ENCODE data around the gene CALY.
A peak's percentile ranks its signal among the peaks of the same experiment; 100 is the strongest.
"Not testable (repeated sequence)": the region's sequence is repeated elsewhere in the genome, so short reads cannot be mapped to it uniquely, and the experiment has no call there.

CALY gene

DNA sequence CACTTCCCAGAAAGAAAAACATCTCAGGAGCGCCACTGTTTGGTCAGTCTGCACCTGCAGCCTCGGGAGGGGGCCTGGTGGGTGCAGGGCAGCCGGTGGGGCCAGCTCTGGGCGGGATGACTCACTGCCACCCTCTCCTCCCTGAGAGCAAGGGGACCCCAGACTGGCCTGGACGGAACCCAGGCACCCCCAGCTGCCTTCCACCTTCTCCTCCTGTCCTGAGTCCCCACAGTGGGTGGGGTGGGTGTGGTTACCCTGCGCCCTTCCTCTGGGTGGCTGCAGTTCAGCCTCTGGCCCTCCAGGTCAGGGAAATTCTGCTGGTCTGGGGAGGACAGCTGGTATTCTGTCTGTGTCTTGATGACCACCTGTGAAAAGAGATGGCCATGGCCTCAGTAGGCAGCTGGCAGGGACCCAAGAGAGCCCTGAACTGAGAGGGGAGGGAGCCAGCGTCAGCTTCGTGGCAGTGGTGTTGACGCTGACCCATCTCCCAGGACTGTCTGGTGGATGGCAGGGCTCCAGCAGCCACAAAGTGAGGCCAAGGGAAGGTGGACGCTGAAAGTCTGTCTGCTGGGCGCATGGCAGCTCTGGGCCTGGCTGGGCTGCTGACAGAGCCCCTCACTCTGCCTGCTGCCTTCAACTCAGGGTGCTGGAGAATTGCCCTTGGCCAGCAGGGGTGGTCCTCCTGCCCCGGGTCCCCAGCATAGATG lies 8.9 kb downstream of the CALY start:
- 75 to 92% methylated on average over 9 to 10 of the region's 12 CpGs for WGBS, 2 experiments (ENCODE audit: insufficient coverage in 2 of 2)
- H3K9me3 ChIP-seq (ENCODE audit: control insufficient read depth, low read length), result no peaks in the 10 kb centered on the region
- no peak overlapping the region for H3K4me3 ChIP-seq (ENCODE audit: extremely low read depth, insufficient read depth, low read length, poor library complexity, severe bottlenecking)
- H3K4me1 ChIP-seq (ENCODE audit: control insufficient read depth, insufficient read depth, low read length, poor library complexity, severe bottlenecking), result peaks cover 4% of the 10 kb centered on the region
- no peak overlapping the region for H3K27ac ChIP-seq (ENCODE audit: low read depth, low read length, severe bottlenecking)
- no peaks in the 10 kb centered on the region for H3K36me3 ChIP-seq (ENCODE audit: control insufficient read depth, insufficient read depth, low read length)

DNA sequence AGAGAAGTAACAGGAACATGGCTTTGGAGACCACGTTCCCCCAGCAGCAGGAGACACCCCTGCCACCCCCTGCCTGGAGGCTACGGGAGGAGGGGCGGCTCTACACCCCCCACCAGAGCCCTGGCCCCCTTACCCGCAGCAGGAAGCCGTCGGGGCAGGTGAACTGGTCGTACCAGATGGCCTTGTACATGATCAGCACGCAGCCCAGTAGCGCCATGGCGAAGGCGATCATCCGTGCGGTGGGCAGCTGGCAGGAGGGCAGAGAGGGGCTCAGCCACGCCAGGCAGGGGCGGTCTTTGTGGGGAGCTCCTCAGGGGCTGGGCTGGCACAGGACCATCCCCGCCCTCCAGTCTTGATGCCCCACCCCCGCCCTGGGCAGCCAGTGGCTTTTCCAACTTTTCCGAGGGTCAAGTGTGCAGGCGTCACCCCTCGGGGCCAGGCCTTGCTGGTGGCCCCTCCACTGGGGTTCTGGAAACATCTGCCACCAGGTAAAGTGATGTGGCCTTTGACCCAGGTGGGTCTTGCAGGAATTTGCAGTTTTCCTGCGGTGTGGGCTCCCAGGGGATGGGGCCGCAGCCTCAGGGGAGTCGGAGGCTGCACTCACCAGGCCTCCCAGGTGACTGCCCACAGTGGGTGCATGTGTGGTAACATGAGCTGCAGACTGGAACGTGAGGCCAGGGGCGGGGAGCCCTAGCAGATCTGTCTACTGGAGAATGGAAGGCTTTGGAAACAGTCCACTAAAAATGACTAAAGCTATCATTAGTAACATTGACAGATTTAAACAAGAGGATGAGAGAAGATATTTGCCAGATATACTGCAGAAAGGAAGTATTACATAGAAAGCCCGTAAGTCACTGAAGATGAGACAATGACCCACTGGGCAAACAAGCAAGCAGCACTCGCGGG lies 9.7 kb downstream of the CALY start:
- Histone ChIP-seq H3K4me1 (ENCODE audit: control insufficient read depth, insufficient read depth, low read length, poor library complexity, severe bottlenecking) (peaks cover 4% of the 10 kb centered on the region), H3K4me3 (ENCODE audit: extremely low read depth, insufficient read depth, low read length, poor library complexity, severe bottlenecking) (no peak overlapping the region), H3K9me3 (ENCODE audit: control insufficient read depth, low read length) (no peaks in the 10 kb centered on the region), H3K36me3 (ENCODE audit: control insufficient read depth, insufficient read depth, low read length) (no peaks in the 10 kb centered on the region), H3K27ac (ENCODE audit: low read depth, low read length, severe bottlenecking) (no peak overlapping the region)
- 75 to 80% methylated on average over 23 to 24 of the region's 28 CpGs for WGBS, 2 experiments (ENCODE audit: insufficient coverage in 2 of 2)

DNA sequence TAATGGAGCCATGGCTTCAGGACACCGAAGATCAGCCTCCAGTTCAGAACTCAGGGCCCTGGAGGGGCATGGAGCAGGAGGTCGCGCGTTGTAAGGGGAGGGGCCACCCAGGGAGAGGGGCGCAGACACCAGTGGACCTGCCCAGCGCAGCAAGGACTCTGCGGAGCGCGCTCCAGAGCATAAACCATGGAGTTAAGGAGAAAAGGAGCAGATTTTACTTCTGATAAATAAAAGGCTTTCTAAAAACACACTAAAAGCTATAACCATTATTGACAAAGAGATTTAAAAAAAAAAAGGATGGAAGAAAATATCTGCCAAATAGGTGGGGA lies 10.5 kb downstream of the CALY start:
- no peak overlapping the region for H3K27ac ChIP-seq (ENCODE audit: low read depth, low read length, severe bottlenecking)

DNA sequence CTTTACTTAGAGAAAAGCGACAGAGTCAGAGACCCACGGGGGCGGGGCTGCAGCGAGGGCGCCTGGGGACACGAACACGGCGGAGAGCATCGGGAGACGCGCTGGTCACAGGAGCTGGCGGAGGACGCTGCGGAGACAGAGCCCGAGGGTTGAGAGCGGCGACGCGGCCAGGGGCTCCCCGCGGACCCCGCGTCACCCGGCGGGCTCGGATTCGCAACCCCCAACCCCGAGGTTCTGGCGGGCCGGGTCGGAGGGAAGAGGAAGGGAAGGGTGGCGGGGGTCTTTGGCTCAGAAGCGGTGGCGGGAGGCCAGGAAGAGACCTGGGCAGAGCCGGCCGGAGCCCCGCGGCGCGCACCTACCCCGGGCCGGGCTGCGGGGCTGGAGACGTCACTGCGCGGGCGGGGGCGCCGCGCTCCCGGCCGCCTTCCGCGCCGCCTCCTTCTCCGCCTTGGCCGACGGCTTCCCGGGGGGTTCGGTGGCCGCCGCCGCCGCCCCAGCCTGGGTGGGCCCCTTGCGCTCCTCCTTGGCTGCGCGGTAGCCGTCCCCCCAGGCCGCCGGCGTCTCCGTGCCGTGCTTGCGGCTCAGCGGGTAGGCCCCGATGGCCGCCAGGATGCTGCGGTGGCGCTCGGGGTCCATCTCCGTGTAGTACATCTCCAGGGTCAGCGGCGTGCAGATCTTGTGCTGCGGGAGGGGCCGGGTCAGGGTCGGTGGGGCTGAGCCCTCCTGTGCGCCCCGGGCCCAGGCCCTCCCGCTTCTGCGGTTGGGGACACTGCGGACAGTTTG lies 11.1 kb downstream of the CALY start:
- Histone ChIP-seq H3K27ac (ENCODE audit: low read depth, low read length, severe bottlenecking) (no peak overlapping the region), H3K36me3 (ENCODE audit: control insufficient read depth, insufficient read depth, low read length) (no peaks in the 10 kb centered on the region), H3K9me3 (ENCODE audit: control insufficient read depth, low read length) (no peaks in the 10 kb centered on the region), H3K4me1 (ENCODE audit: control insufficient read depth, insufficient read depth, low read length, poor library complexity, severe bottlenecking) (peaks cover 4% of the 10 kb centered on the region), H3K4me3 (ENCODE audit: extremely low read depth, insufficient read depth, low read length, poor library complexity, severe bottlenecking) (peak overlapping the region; percentile 31)
- WGBS, 2 experiments (ENCODE audit: insufficient coverage in 2 of 2), result 4 to 5% methylated on average over 66 to 82 of the region's 91 CpGs

More for the DNA sequence above, 10.5 kb downstream of the CALY start:
- Histone ChIP-seq H3K4me1 (ENCODE audit: control insufficient read depth, insufficient read depth, low read length, poor library complexity, severe bottlenecking) (peaks cover 4% of the 10 kb centered on the region), H3K4me3 (ENCODE audit: extremely low read depth, insufficient read depth, low read length, poor library complexity, severe bottlenecking) (peak overlapping the region; percentile 31), H3K36me3 (ENCODE audit: control insufficient read depth, insufficient read depth, low read length) (no peaks in the 10 kb centered on the region), H3K9me3 (ENCODE audit: control insufficient read depth, low read length) (no peaks in the 10 kb centered on the region)
- WGBS, 2 experiments (ENCODE audit: insufficient coverage in 2 of 2), result 16 to 19% methylated on average over 5 of the region's 9 CpGs

GRCh38 chr10:133324857-133325260 lies 11.8 kb downstream of the CALY start:
- H3K36me3 ChIP-seq (ENCODE audit: control insufficient read depth, insufficient read depth, low read length), result no peaks in the 10 kb centered on the region
- 63 to 72% methylated on average over 15 to 17 of the region's 20 CpGs for WGBS, 2 experiments (ENCODE audit: insufficient coverage in 2 of 2)
- no peaks in the 10 kb centered on the region for H3K9me3 ChIP-seq (ENCODE audit: control insufficient read depth, low read length)
- H3K4me1 ChIP-seq (ENCODE audit: control insufficient read depth, insufficient read depth, low read length, poor library complexity, severe bottlenecking), result peaks cover 4% of the 10 kb centered on the region
- peak overlapping the region; percentile 31 for H3K4me3 ChIP-seq (ENCODE audit: extremely low read depth, insufficient read depth, low read length, poor library complexity, severe bottlenecking)
- no peak overlapping the region for H3K27ac ChIP-seq (ENCODE audit: low read depth, low read length, severe bottlenecking)

DNA sequence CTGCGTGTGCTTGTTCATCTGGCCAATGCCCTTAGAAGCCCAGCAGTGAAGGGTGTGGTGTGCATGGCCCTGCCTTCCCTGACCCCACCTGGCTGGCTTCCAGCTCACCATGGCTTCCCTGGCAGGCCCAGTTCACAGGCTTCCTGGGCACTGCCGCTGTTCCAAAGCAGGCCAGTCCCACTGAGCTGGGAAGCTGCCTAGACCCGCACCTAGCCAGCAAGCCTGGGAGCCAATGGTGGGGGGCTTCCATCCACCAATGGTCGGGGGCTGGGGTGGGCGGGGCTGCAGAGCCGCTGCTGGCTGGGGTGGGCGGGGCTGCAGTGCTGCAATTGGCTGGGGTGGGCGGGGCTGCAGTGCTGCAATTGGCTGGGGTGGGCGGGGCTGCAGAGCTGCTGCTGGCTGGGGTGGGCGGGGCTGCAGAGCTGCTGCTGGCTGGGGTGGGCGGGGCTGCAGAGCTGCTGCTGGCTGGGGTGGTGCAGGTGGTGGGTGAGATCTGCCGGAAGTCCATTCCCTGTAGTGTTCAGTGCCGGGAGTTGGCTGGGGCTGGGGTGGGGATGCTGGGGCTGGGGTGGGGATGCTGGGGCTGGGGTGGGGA lies 12.4 kb downstream of the CALY start:
- H3K27ac ChIP-seq (ENCODE audit: low read depth, low read length, severe bottlenecking), result no peak overlapping the region
- WGBS, 2 experiments (ENCODE audit: insufficient coverage in 2 of 2), result 27 to 46% methylated on average over 2 to 3 of the region's 13 CpGs
- H3K4me1 ChIP-seq (ENCODE audit: control insufficient read depth, insufficient read depth, low read length, poor library complexity, severe bottlenecking), result peaks cover under 1% of the 10 kb centered on the region
- H3K4me3 ChIP-seq (ENCODE audit: extremely low read depth, insufficient read depth, low read length, poor library complexity, severe bottlenecking), result no peak overlapping the region
- no peaks in the 10 kb centered on the region for H3K9me3 ChIP-seq (ENCODE audit: control insufficient read depth, low read length)
- H3K36me3 ChIP-seq (ENCODE audit: control insufficient read depth, insufficient read depth, low read length), result no peaks in the 10 kb centered on the region

- not testable (repeated sequence) for H3K36me3 ChIP-seq (ENCODE audit: control insufficient read depth, insufficient read depth, low read length); H3K4me1 ChIP-seq (ENCODE audit: control insufficient read depth, insufficient read depth, low read length, poor library complexity, severe bottlenecking); H3K27ac ChIP-seq (ENCODE audit: low read depth, low read length, severe bottlenecking); H3K9me3 ChIP-seq (ENCODE audit: control insufficient read depth, low read length); H3K4me3 ChIP-seq (ENCODE audit: extremely low read depth, insufficient read depth, low read length, poor library complexity, severe bottlenecking)
- WGBS, 2 experiments (ENCODE audit: insufficient coverage in 2 of 2), result 82 to 100% methylated on average over 1 to 3 of the region's 14 CpGs
Observed at GRCh38 chr10:133322064-133322709, 14.5 kb downstream of the CALY start.

DNA sequence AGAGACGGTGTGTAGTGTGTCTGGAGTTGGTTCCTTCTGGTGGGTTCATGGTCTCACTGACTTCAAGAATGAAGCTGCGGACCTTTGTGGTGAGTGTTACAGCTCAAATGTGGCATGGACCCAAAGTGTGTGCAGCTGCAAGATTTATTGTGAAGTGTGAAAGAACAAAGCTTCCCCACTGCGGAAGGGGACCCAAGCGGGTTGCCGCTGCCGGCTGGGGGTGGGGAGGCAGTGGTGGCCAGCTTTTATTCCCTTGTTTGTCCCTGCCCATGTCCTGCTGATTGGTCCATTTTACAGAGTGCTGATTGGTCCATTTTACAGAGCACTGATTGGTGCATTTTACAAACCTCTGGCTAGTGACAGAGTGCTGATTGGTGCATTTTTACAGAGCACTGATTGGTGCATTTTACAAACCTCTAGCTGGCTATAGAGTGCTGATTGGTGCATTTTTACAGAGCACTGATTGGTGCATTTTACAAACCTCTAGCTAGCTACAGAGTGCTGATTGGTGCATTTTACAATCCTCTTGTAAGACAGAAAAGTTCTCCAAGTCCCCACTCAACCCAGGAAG lies 15.8 kb downstream of the CALY start:
- 91 to 95% methylated on average over 2 to 5 of the region's 6 CpGs for WGBS, 2 experiments (ENCODE audit: insufficient coverage in 2 of 2)
- not testable (repeated sequence) for H3K4me3 ChIP-seq (ENCODE audit: extremely low read depth, insufficient read depth, low read length, poor library complexity, severe bottlenecking); H3K4me1 ChIP-seq (ENCODE audit: control insufficient read depth, insufficient read depth, low read length, poor library complexity, severe bottlenecking); H3K27ac ChIP-seq (ENCODE audit: low read depth, low read length, severe bottlenecking); H3K9me3 ChIP-seq (ENCODE audit: control insufficient read depth, low read length); H3K36me3 ChIP-seq (ENCODE audit: control insufficient read depth, insufficient read depth, low read length)

DNA sequence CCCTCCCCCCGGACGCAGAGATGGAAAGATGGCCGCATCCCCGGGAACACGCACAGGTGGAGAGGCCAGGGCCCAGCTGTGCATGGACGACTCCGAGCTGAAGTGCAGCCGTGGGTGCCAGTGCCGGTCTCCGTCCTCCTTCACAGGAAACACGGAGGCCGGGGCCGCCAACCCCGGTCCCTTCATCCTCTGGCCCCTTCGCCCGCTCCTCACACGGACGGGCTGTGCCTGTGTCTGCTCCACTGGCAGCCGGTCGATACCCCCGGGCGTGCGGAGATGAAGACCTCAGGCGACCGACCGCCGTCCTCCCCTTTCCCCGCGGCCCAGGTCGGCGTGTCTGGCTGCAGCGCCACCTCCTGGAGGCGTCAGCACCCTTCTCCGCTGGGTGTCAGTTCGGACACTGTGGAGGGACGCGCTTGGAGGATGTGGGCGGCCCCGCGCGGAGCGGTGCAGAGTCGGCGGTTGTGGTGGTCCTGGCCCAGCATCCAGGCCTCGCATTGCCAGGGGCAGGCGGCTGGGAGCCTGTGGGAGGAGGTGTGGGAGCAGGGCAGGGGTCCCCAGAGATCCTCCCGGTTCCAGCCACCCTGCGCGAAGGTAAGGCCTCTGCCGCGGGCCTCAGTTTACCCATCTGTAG lies 18.1 kb downstream of the CALY start:
- Histone ChIP-seq H3K9me3 (ENCODE audit: control insufficient read depth, low read length) (no peaks in the 10 kb centered on the region), H3K4me3 (ENCODE audit: extremely low read depth, insufficient read depth, low read length, poor library complexity, severe bottlenecking) (peak overlapping the region; percentile 21), H3K4me1 (ENCODE audit: control insufficient read depth, insufficient read depth, low read length, poor library complexity, severe bottlenecking) (no peaks in the 10 kb centered on the region), H3K36me3 (ENCODE audit: control insufficient read depth, insufficient read depth, low read length) (no peaks in the 10 kb centered on the region), H3K27ac (ENCODE audit: low read depth, low read length, severe bottlenecking) (no peak overlapping the region)
- 12 to 14% methylated on average over 37 to 42 of the region's 51 CpGs for WGBS, 2 experiments (ENCODE audit: insufficient coverage in 2 of 2)

All from mesodermal cell (in vitro differentiated cells).